ENCODE results near the gene UROC1.

- TF ChIP-seq, protein P1, sequence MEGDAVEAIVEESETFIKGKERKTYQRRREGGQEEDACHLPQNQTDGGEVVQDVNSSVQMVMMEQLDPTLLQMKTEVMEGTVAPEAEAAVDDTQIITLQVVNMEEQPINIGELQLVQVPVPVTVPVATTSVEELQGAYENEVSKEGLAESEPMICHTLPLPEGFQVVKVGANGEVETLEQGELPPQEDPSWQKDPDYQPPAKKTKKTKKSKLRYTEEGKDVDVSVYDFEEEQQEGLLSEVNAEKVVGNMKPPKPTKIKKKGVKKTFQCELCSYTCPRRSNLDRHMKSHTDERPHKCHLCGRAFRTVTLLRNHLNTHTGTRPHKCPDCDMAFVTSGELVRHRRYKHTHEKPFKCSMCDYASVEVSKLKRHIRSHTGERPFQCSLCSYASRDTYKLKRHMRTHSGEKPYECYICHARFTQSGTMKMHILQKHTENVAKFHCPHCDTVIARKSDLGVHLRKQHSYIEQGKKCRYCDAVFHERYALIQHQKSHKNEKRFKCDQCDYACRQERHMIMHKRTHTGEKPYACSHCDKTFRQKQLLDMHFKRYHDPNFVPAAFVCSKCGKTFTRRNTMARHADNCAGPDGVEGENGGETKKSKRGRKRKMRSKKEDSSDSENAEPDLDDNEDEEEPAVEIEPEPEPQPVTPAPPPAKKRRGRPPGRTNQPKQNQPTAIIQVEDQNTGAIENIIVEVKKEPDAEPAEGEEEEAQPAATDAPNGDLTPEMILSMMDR (IDR thresholded peaks at IDR 0.05; ENCODE audit: insufficient read depth, low read length), result no peak
- TF ChIP-seq REST (IDR thresholded peaks at IDR 0.05; ENCODE audit: insufficient replicate concordance, low read depth) (no peak), POLR2AphosphoS5 (IDR thresholded peaks at IDR 0.05; ENCODE audit: low read depth) (no peak; the same call in none of the 2 replicates), GABPA (IDR thresholded peaks at IDR 0.05; ENCODE audit: low read depth) (no peak), SPI1 (IDR thresholded peaks at IDR 0.05; ENCODE audit: borderline replicate concordance, low read depth) (no peak)
Measured at GRCh38 chr3:126468028-126468891, 49.3 kb downstream of the UROC1 start.

Data from HL-60 (cell line).